OCI-LY7 (cell line): ENCODE results near the gene GAS7. TPM values are rescaled to one million over a fixed set of nuclear protein-coding genes. Genes with fewer than 3 reads are reported as not detected.

Experiments
- BruUV-seq: library from RNA; stranded (reverse); fragments of 400-500 nt; replicated peaks from 2 replicates; lab custom pipeline; 2021; lab: Mats Ljungman, UMichigan
- CTCF ChIA-PET: fragments of 300-600 bp; sonication (Branson Sonifier 250); formaldehyde crosslinking; loops from one replicate; lab custom pipeline; 2022; ENCODE audit warnings: antibody characterized with exemption; ENCODE audit not compliant: unreplicated experiment; lab: Charles Lee
- POLR2A ChIA-PET: fragments of 300-600 bp; sonication (Branson Sonifier 250); formaldehyde crosslinking; loops from one replicate; lab custom pipeline; 2022; ENCODE audit warnings: antibody characterized with exemption; lab: Charles Lee
- DNase-seq: peaks from one replicate; pipeline ENCODE4 v3.0.0-alpha.2; 2015; ENCODE audit warnings: low spot score
- H2AFZ ChIP-seq: fragments of 200-600 bp; sonication (generic), shearing (Covaris generic); 2 replicates; pipeline ENCODE4 v1.6.1; 2014; ENCODE audit warnings: mild to moderate bottlenecking, antibody characterized with exemption, low read length, moderate library complexity
- H3K27ac ChIP-seq: fragments of 200-600 bp; sonication (generic); 2 replicates; pipeline ENCODE4 v1.5.1; 2014; ENCODE audit warnings: mixed run types, low read depth, mild to moderate bottlenecking, moderate library complexity, low read length, inconsistent platforms; ENCODE audit not compliant: poor library complexity, severe bottlenecking
- H3K36me3 ChIP-seq: fragments of 200-600 bp; sonication (generic); 2 replicates; pipeline ENCODE4 v1.6.1; 2014; ENCODE audit warnings: mild to moderate bottlenecking, antibody characterized with exemption, low read length, moderate library complexity, mixed read lengths; ENCODE audit not compliant: insufficient read depth
- H3K4me1 ChIP-seq: fragments of 200-600 bp; sonication (generic); 2 replicates; pipeline ENCODE4 v1.5.1; 2014; ENCODE audit warnings: mild to moderate bottlenecking, low read length; ENCODE audit not compliant: insufficient read depth, poor library complexity, severe bottlenecking
- H3K4me2 ChIP-seq: fragments of 200-600 bp; sonication (generic); 2 replicates; pipeline ENCODE4 v1.6.1; 2014; ENCODE audit warnings: mild to moderate bottlenecking, low read length
- H3K4me3 ChIP-seq: fragments of 200-600 bp; sonication (generic); 2 replicates; pipeline ENCODE4 v1.5.1; 2014; ENCODE audit warnings: mild to moderate bottlenecking, low read depth, low read length; ENCODE audit not compliant: poor library complexity, severe bottlenecking
- H3K79me2 ChIP-seq: fragments of 200-600 bp; sonication (generic); 2 replicates; pipeline ENCODE4 v1.6.1; 2016; ENCODE audit warnings: low read depth, mild to moderate bottlenecking, low read length, moderate library complexity, mixed read lengths; ENCODE audit not compliant: insufficient read depth
- H3K9me2 ChIP-seq: fragments of 200-600 bp; sonication (generic); 2 replicates; pipeline ENCODE4 v1.6.1; 2016; ENCODE audit warnings: mild to moderate bottlenecking, low read length, mixed read lengths; ENCODE audit not compliant: insufficient read depth
- H3K9me3 ChIP-seq: fragments of 200-600 bp; sonication (generic); 2 replicates; pipeline ENCODE4 v1.6.1; 2014; ENCODE audit warnings: mild to moderate bottlenecking, mixed run types, low read length, mixed read lengths
- H4K20me1 ChIP-seq: fragments of 200-600 bp; sonication (generic); 2 replicates; pipeline ENCODE4 v1.6.1; 2014; ENCODE audit warnings: mild to moderate bottlenecking, antibody characterized with exemption, low read length, moderate library complexity, mixed read lengths; ENCODE audit not compliant: insufficient read depth
- CTCF ChIP-seq: fragments of 200-600 bp; sonication (generic); conservative IDR thresholded peaks from 2 replicates; pipeline ENCODE4 v1.5.1; 2014; ENCODE audit warnings: mild to moderate bottlenecking, antibody characterized with exemption, low read length, moderate library complexity, mixed read lengths
- EZH2phosphoT487 ChIP-seq: fragments of 200-600 bp; sonication (generic); IDR thresholded peaks from 2 replicates; pipeline ENCODE4 v1.6.1; 2018; ENCODE audit warnings: low read depth, borderline replicate concordance, mild to moderate bottlenecking, mixed run types, antibody characterized with exemption, low read length, moderate library complexity, mixed read lengths
- intact Hi-C: fragments of 100-400 bp; cut with micrococcal nuclease; formaldehyde crosslinking; loops from one replicate; pipeline ENCODE4 v1.10.0; 2022; ENCODE audit not compliant: unreplicated experiment
- total RNA-seq, 2 experiments: library from RNA; depleted of rRNA in 1 of 2; stranded (reverse); fragments of >200 nt in 1 of 2; shearing (Covaris generic) in 1 of 2; gene quantifications; 2 replicates each; pipeline ENCODE4 v1.2.3, GENCODE V29; 2014 to 2022

GAS7 gene
- total RNA-seq, 2 experiments from 2014 or later, result 1.5 TPM; not detected in 1

GRCh38 chr17:9918352-9918751, 280.1 kb downstream of the GAS7 start:
- no peak for DNase-seq
- no peaks in the 10 kb centered on the region for H3K9me2 ChIP-seq
- BruUV-seq, result no TSS peak
- H3K36me3 ChIP-seq, result no peaks in the 10 kb centered on the region
- ChIA-PET CTCF (no interaction called here), POLR2A (no interaction called here)
- no peak overlapping the region for H3K4me3 ChIP-seq
- no peaks in the 10 kb centered on the region for H4K20me1 ChIP-seq
- H3K27ac ChIP-seq, result no peak overlapping the region
- H3K4me2 ChIP-seq, result no peak overlapping the region
- TF ChIP-seq EZH2phosphoT487 (no peak), CTCF (no peak)
- no peaks in the 10 kb centered on the region for H3K79me2 ChIP-seq
- H2AFZ ChIP-seq, result no peak overlapping the region
- no peaks in the 10 kb centered on the region for H3K9me3 ChIP-seq
- H3K4me1 ChIP-seq, result no peaks in the 10 kb centered on the region
- intact Hi-C loops, result no loop called here

GRCh38 chr17:9917801-9918200, 280.6 kb downstream of the GAS7 start:
- H3K4me2 ChIP-seq, result no peak overlapping the region
- no TSS peak for BruUV-seq
- ChIA-PET CTCF (no interaction called here), POLR2A (no interaction called here)
- no peaks in the 10 kb centered on the region for H3K4me1 ChIP-seq
- no peaks in the 10 kb centered on the region for H3K79me2 ChIP-seq
- H3K9me2 ChIP-seq, result no peaks in the 10 kb centered on the region
- no peak overlapping the region for H3K27ac ChIP-seq
- no peaks in the 10 kb centered on the region for H3K9me3 ChIP-seq
- TF ChIP-seq EZH2phosphoT487 (no peak), CTCF (no peak)
- H4K20me1 ChIP-seq, result no peaks in the 10 kb centered on the region
- no peak overlapping the region for H2AFZ ChIP-seq
- DNase-seq, result no peak
- intact Hi-C loops, result no loop called here
- no peak overlapping the region for H3K4me3 ChIP-seq
- no peaks in the 10 kb centered on the region for H3K36me3 ChIP-seq

GRCh38 chr17:9917131-9917530, 281.3 kb downstream of the GAS7 start:
- H4K20me1 ChIP-seq, result no peaks in the 10 kb centered on the region
- no peak overlapping the region for H2AFZ ChIP-seq
- CTCF ChIA-PET, result no interaction called here
- TF ChIP-seq CTCF, result no peak
- TF ChIP-seq EZH2phosphoT487, result no peak
- BruUV-seq, result no TSS peak
- H3K4me3 ChIP-seq, result no peak overlapping the region
- H3K9me3 ChIP-seq, result no peaks in the 10 kb centered on the region
- H3K36me3 ChIP-seq, result no peaks in the 10 kb centered on the region
- H3K27ac ChIP-seq, result no peak overlapping the region
- intact Hi-C loops, result no loop called here
- no peak overlapping the region for H3K4me2 ChIP-seq
- H3K9me2 ChIP-seq, result no peaks in the 10 kb centered on the region
- POLR2A ChIA-PET, result no interaction called here
- no peak for DNase-seq
- H3K4me1 ChIP-seq, result no peaks in the 10 kb centered on the region
- H3K79me2 ChIP-seq, result no peaks in the 10 kb centered on the region
